DMS153 (cell line): Measurements from ENCODE around the gene KRTAP9-7.

Source experiments
- DNase-seq: peaks from one replicate; lab custom pipeline; 2025; lab: John Stamatoyannopoulos, UW

Gene KRTAP9-7

DNA sequence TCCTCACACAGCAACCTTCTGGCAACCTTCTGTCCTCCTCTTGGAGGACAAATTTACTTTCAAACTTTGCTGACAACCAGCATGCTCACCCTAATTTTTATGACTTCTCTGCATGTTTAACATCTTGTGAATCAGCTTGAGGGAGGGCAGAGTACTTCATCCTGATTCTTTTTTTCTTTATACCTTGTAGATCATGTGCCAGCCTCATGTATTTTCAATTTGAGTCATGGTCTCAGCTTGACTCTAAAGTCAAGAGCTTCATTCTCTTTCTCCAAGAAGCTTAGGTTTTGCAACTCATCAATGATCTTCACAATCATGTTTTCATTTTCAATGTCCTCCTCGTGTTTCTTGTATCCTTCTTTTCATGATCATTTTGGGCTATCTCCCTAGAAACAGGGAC is 3.6 kb upstream of the KRTAP9-7 start:
- DNase-seq = no peak

DNA sequence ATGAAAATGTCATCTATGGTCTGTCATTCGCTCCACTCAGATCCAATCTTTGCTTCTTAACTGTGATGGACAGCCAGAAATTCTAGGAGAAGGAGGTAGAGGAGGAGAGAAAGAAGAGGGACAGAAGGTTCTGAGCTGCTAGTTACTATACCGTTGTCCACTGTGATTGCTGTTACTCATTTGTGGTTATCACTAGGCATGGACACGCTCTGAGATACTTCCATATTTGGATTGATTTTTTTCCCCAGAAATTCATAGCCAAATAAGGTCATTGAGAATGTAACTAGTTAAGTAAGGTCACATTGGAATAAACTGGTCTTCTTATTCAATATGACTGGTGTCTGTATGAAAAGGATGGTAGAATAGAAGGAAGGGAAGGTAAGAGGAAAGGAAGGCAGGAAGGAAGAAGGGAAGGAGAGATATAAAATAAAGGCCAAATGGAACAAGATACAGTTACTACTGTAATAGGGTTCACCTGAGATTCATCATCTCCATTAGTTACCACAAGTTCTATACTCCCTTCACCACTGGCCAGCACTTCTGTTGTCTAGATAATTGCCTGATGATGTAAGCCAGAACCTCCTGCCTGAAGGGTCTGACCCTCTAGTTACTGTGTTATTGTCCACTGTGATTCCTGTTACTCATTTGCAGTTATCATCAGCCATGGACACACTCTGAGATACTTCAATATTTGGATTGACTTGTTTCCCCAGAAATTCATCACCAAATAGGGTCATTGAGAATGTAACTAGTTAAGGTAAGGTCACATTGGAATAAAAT is 2.9 kb downstream of the KRTAP9-7 start:
- no peak for DNase-seq

DNA sequence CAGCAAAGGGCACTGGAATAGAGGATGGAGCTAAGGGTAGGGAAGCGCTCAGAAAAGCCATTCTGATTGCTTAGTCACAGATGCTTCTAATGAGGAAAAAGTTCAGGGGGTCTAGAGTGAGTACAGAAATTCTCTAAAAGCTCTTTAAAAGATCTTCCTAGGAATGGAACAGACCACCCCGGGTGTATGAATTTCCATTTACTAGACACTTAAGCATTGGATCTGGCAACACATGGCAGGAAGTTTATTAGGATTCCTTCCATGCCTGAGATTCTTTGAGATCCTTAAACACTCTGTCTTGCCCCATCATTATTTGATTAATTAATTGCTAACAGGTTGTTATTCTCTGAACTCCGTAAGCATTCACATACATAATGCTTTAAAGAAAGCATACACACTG is 8.5 kb downstream of the KRTAP9-7 start:
- DNase-seq = no peak

DNA sequence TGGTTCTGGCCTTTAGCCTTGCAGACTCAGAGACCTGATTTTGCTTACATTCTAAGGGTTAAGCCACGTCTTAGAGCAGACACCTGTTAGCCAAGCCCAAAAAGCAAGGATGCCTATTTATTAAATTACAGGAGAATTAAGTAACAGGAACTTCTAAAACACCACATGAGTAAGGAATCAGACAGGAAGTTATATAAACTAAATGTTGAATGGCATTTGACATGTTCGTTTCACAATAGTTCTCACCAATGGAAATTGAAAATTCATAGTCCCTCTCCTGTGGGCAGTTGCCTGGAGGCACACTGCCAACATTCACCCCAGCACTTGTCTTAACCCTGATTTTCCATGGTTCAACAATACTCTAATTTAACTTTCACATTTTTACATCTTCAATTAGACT is 9.0 kb downstream of the KRTAP9-7 start:
- no peak for DNase-seq

DNA sequence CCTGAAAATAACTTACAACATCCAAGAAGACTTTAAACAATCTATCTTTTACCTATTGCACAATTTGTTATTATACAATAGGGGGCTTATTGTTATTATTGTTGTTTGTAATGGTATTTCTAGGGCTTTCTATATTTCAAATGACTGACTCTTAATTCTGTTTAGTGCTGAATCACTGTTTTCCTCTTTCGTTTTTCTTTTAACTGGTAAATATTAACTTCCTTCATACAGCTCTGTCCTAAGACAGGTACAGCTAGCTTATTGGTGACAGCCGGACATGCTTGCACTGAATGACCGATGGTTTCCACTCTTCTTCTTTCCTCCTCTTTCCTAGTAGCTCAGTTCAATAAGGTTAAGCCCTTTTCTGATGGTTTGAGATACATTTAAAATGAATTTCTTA is 11.6 kb downstream of the KRTAP9-7 start:
- DNase-seq = no peak

DNA sequence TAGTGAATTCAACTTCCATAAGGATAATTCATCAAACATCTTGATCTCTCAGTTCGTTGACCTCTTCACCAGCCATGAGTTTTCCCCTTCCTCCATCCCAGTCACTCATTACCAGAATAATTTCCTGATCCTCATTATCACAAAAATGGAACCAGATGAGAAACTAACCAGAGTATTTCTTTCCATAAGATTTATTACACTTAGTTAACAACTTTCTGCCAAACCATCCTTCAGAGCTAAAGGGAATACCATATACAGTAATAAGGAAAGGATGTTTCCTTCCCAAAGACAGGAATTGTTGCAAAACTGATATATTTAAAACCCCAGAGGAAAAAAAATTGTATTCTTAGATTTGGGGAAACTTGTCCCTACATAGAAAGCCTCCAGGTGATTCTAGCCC is 18.5 kb downstream of the KRTAP9-7 start:
- no peak for DNase-seq

DNA sequence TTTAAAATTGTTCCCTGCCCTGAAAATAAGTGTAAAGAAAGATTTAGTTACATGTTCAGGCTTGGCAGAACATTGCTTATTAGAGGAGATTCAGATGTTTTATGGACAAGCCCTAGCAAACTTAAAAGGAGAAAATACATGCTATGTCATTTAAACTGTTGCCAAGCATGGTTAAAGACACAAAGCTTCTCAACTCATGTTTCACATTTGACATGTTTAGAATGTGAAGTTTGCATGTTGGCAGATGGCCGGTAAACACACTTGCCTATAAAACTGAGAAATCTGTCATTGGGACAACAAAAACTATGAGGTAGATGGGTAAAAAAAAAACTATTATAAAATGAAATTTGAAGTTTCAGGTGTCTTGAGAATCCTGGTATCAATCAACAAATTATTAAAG is 21.3 kb downstream of the KRTAP9-7 start:
- DNase-seq = no peak

DNA sequence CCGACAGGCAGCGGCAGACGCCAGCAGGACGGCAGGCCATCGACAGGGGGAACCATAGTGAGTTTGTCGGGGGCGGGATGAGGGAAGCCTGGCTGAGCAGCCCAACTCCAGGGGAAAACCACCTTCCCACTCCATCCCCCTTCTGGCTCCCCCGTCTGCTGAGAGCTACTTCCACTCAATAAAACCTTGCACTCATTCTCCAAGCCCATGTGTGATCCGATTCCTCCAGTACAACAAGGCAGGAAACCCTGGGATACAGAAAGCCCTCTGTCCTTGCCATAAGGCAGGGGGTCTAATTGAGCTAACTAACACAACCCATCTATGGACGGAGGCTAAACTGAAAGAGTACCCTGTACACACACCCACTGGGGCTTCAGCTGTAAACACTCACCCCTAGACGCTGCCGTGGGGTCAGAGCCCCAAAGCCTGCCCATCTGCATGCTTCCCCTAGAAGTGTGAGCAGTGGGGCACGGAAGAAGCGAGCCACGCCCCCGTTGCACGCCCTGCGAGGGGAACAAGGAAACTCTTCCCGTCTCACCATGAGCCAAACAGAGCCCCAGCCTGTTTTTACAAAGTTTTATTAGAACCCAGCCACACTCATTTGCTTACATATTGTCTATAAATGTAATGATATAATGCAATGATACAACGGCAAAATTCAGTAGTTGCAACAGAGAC is 23.1 kb downstream of the KRTAP9-7 start:
- no peak for DNase-seq

DNA sequence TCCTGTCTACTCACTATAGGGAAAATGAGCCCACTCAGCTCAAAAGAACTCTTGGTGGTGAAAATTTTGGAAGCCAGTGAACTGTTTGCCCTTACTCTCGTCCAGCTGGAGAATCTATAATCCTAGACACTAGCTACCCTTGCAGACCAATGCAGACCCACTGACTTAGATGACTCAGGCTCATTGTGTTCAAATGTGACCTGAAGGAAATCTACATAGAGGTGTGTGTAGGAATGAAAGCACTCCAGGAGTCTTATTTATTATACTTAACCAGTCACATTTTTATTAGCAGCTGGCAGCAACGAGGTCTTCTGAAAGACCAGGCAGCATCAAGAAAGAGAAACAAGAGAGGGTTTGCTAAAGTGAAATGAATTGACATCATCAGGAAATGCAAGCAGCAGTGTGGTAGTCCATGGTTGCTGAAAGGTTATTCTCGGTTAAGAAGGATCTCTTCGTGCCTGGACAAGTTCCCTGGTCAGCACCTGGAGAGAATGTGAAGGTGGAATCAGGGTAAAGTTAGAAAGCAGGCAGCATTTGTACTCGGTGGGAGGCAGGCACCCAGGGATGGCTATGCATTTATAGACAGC is 25.8 kb downstream of the KRTAP9-7 start:
- DNase-seq = no peak

DNA sequence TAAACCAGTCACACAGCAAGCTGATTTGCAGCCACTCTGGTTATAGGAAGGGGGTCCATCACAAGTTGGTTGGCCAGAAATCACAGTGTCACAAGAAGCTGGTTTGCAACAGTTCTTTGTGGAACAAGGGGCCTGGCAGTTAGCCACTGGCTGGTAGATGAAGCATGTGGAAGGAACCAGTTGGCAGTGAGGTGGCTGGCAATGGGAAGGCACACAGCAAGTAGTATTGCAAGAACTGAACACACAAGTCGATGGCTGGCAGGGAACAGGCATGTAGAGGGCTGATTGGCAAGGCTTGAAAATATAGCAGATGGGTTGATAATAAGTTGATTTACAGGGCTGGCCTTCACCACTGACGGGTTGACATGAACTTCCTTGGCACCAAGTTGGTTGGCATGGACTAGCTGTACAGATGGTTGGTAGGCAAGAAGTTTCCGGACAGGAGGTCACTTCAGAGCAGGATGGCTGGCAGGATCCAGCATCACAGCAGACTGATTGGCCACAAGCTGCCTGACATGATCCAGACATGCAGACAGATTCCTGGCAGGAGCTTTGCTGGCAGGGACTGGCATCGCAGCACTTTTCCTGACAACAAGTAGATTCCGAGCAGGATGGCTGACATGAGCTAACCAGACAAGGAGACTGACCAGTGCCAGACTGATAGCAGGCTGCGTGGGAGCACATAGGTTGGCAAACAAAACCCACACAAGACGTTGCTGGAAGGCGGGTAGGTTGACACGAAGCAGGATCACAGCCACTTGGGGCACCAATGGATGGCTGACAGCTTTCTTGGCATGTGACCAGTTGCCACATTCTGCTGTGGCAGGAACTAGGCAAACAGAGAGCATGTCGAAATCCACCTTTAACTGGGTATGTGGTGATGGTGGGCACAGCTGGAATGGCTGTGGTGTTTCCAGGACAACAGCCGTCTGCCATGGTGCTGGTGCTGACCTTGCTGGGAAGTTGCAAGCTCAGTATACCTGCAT is 26.7 kb downstream of the KRTAP9-7 start, which contains the start of gene KRTAP29-1:
TSS of gene KRTAP29-1 (minus strand) at position 936 of the 986 bp plus-strand sequence. CDS start at position 936, 0 bp downstream.
- DNase-seq = no peak

DNA sequence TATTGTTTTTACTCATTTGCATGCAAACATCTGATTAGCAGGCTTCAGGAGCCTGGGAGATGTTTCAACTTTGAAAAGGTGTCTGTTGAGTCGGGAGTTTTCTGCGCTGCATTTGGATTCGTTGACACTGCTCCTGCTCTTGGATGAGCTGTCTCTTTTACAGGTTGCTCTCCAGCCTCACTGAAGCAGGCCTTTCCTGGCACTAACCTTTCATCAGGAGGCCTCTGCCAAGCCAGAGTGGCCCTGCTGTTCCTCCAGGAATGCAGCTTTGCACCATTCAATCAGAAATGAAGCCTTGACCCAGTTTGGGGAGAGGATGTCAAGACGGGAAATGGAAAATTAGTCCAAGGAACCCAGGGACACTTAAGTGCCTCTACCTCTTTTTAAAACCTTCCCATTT is 27.5 kb downstream of the KRTAP9-7 start:
- DNase-seq = no peak

DNA sequence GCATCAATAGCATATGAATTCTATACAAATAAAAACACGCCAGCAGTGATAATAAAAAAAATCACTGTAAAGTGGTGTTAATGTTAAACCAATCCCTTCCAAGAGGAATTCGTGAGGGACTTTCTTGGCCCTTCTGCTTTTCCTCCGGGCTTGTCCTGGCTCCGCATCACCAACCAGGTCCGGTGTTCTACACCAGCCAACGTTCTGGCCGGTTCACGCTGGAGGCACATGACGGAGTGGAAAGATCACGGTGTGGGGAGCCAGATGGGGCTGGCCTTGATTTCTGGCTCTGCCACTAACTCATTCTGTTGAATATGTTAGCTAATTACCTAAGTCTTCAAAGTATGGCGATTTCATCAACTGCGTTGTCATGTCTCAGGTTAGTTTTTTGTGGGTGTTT is 28.6 kb downstream of the KRTAP9-7 start:
- DNase-seq = no peak

DNA sequence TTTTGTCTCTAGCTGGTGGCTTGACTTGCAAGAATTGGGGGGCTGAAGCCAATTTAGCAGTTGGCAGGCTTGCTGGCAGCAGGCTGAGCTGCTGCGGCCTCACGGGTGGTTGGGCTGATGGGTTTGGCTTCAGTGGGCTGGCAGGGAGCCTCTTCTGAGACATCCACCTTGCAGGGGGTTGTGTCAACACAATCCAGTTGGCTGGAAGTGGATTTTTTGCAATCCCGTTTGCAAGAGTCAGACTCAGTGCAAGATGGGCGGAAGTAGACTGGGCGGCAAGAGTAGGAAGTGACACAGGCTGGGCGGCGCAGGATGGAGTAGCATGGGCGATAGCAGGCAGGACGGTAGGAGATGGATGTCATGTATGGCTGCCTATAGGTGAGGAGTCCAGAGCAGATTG is 32.1 kb downstream of the KRTAP9-7 start:
- no peak for DNase-seq

DNA sequence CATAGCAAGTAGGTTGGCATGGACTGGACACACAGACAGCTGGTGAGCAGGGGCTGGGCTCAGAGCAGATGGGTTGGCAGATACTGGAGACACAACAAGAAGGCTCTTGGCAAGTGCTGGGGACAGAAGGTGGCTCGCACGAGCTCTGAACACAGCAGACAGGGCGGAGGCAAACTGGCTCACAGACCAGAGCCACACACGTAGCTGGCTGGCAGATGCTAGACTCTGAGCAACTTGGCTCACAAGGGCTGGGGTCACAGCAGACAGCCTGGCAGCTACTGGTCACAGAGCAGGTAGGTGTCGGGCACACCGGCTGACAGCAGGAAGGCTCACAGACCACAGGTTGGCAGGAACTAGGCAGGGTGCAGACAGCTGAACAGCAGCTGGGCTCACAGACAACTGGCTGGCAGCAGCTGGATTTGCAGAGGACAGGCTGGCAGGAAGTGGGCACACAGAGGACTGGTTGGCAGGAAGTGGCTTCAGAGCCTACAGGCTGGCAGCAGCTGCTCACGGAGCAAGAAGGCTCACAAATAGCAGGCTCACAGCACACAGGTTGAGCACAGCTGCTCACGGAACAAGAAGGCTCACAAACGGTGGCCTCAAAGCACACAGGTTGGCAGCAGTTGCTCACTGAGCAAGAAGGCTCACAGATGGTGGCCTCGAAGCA is 32.9 kb downstream of the KRTAP9-7 start:
- peak; percentile 72 for DNase-seq

DNA sequence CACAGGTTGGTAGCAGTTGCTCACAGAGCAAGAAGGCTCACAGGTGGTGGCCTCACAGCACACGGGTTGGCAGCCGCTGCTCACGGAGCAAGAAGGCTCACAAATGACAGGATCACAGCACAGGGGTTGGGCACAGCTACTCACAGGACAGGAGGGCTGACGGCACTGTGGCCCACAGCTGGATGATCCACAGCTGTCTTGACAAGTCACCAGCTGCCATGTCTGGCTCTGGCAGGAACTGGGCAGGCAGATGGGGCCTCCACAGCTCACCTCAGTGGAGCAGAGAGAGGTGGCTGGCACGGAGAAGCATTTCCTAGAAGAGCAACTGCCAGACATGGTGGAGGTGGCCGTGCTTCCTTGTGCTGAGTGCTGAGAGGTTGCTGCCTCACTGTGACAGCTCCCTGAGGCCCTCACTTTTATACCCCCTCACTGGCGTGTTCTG is 33.4 kb downstream of the KRTAP9-7 start, which contains the start of gene KRTAP16-1:
TSS of gene KRTAP16-1 (minus strand) at position 392 of the 442 bp plus-strand sequence. CDS start at position 336, 56 bp downstream.
- no peak for DNase-seq

DNA sequence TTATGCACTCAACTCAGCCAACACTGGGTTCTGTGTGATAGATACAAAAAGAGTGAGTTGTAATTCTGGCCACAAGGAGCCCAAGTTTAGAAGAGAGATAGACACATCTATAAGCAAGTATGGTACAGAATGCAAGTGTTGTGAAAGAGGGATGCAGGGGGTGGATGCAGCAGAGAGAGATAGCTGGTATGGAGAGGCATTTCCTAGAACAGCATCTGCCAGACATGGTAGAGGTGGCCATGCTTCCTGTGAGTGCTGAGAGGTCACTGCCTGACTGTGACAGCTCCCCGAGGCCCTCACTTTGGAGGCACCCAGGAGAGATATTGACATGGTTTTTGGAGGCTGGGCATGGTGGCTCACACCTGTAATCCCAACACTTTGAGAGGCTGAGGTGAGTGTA is 35.6 kb downstream of the KRTAP9-7 start:
- DNase-seq = no peak

DNA sequence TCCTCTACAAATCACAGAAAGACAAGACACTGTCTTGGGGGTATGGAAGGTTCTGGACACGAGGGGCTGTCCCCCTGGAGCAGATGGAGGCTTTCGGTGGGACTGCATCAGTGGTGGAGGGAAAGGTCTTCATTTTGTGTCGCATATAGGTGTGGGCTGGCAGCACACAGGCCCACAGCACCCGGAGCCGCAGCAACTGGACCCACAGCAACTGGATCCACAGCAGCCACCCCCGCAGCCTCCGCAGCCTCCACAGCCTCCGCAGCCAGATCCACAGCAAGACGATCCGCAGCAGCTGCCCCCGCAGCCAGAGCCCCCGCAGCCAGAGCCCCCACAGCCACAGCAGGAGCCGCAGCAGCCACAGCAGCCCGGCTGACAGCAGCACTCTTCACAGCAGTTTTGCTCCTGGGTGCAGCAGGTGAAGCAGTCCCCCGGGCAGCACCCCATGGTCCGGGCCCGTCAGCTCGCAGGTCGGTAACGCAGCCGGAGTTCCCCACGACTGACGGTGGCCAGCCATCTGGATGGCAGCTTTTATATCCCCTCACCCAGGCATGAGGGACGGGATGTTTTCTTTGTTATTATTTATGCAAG is 39.8 kb downstream of the KRTAP9-7 start, which contains the start of gene KRTAP17-1:
TSS of gene KRTAP17-1 (minus strand) at position 507 of the 591 bp plus-strand sequence. CDS start at position 447, 60 bp downstream.
- DNase-seq = no peak

DNA sequence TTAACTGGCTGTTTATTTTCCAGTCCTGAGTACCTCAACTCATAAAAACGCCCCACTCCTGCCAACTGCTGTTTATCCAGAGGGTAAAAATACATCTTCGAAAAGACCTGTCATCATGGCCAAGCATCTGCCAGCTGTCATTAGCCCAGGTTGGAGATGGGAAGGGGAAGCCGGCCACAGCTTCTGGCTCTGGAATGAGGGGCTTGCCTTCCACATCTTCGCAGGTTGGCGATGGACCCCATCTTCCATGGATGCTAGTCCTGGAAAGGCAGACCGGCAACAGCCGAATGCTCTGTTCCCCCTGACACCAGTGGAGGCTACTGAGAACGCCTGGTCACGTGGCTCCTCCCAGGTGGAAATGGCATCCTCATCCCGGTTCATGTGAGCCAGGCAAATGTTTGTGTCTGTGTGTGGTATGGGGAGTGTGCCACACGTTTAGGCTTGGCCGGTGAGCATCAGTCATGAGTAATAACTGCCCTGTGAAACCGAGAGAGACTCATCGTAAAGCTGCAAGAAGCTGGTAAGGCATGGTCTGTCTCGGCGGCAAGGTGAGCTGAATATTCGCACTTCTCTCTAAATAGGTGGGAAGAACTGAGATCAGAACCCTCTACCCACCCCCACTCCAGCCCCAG is 40.4 kb downstream of the KRTAP9-7 start:
- DNase-seq = peak; percentile 39

DNA sequence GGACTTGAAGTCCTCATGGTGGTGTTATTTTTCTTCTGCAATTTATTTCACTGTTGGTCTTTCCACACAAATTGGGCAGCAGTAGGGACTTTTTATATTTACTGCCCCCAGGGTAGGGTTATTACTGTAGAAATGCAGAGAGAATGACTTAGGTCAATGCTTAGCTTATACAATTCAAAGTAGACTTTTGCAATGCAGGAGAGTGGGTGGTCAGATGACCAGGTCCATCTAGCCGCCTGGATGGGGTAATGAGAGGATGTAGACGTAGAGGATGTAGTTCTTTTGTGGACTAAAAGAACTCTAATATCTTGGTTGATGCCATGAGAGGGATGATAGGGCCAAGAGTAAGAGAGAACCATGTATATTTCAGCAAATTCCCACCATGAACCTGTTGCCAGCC is 42.7 kb downstream of the KRTAP9-7 start:
- no peak for DNase-seq
